ENCODE data around the gene GNA15. TPM values are rescaled to one million over a fixed set of nuclear protein-coding genes. Genes with fewer than 3 reads are reported as not detected.

The GNA15 gene
- polyA plus RNA-seq, 3 donors, result 38.7 to 45.0 (median 41.3) TPM

- H2AFZ ChIP-seq (ENCODE audit: insufficient read depth, low read depth, low read length, poor library complexity, severe bottlenecking), result peak overlapping the region; percentile 47
- peaks cover 29 to 77% (median 49%) of the 10 kb centered on the region in 3 donors for H3K27me3 Mint-ChIP-seq (ENCODE audit: low read depth in 3 of 3)
- peaks cover 2 to 5% of the 10 kb centered on the region in 2 donors for H3K36me3 Mint-ChIP-seq
- H3K9me3 ChIP-seq (replicated peaks in 1 of 2; ENCODE audit: control insufficient read depth in 1 of 2, insufficient read depth in 1 of 2, low read length in 2 of 2), result peaks cover 0 to 5% of the 10 kb centered on the region in 2 donors
- peak; percentile 41 to 55 (median 52) for DNase-seq
- no peaks in the 10 kb centered on the region for H3K79me2 ChIP-seq (ENCODE audit: insufficient read depth, low read length)
- peak overlapping the region in 2 of 3 experiments; percentile 20 to 67 for H3K4me3 ChIP-seq (replicated peaks in 1 of 3; ENCODE audit: low read depth in 2 of 3, low read length in 3 of 3)
- peaks cover 31% of the 10 kb centered on the region for H3K4me1 Mint-ChIP-seq
- peak overlapping the region; percentile 76 for H3K4me2 ChIP-seq (replicated peaks; ENCODE audit: extremely low read depth, low read length, poor library complexity, severe bottlenecking)
- WGBS (ENCODE audit: insufficient coverage), result 42% methylated on average over 39 of the region's 40 CpGs
- no peak overlapping the region for H3K27ac ChIP-seq (ENCODE audit: low read depth in 1 of 2, low read length in 2 of 2)
- intact Hi-C loops (cut with micrococcal nuclease), result no loop called here
- H3K4me1 ChIP-seq (ENCODE audit: control insufficient read depth in 1 of 2, insufficient read depth in 2 of 2, low read length in 2 of 2), result peaks cover 31 to 36% of the 10 kb centered on the region in 2 donors
- H4K20me1 ChIP-seq (ENCODE audit: insufficient read depth, low read length), result peaks cover 41% of the 10 kb centered on the region
- no peaks in the 10 kb centered on the region for H3K36me3 ChIP-seq (replicated peaks in 1 of 2; ENCODE audit: control insufficient read depth in 1 of 2, insufficient read depth in 2 of 2, low read length in 2 of 2)
- H3K4me3 Mint-ChIP-seq, result peak overlapping the region; percentile 83 to 99
- peak overlapping the region; percentile 38 for H3K9ac ChIP-seq (ENCODE audit: insufficient read depth, low read length, poor library complexity, severe bottlenecking)
- peaks cover 10 to 63% of the 10 kb centered on the region in 2 donors for H3K27me3 ChIP-seq (ENCODE audit: control insufficient read depth in 2 of 2, insufficient read depth in 2 of 2, low read length in 2 of 2)
- H3K9me3 Mint-ChIP-seq, result peaks cover 0 to 15% (median 6%) of the 10 kb centered on the region in 7 donors
- TF ChIP-seq CTCF (IDR thresholded peaks at IDR 0.05), result no peak
- peak overlapping the region in 4 of 7 donors; percentile 4 to 34 (median 16) for H3K27ac Mint-ChIP-seq
Observed at GRCh38 chr19:3098515-3099346, 37.1 kb upstream of the GNA15 start.

- H3K9me3 Mint-ChIP-seq, result peaks cover 0 to 15% (median 6%) of the 10 kb centered on the region in 7 donors
- H3K4me3 Mint-ChIP-seq, result peak overlapping the region; percentile 83 to 99
- intact Hi-C loops (cut with micrococcal nuclease), result loop anchor here (5.0 to 10.0 kb wide), 2 partner anchors 137 to 145 kb away; no protein-coding TSS in a partner anchor
- no peak for TF ChIP-seq CTCF (IDR thresholded peaks at IDR 0.05)
- H4K20me1 ChIP-seq (ENCODE audit: insufficient read depth, low read length), result peaks cover 47% of the 10 kb centered on the region
- H3K9ac ChIP-seq (ENCODE audit: insufficient read depth, low read length, poor library complexity, severe bottlenecking), result peak overlapping the region; percentile 38
- peaks cover 0 to 5% of the 10 kb centered on the region in 2 donors for H3K9me3 ChIP-seq (replicated peaks in 1 of 2; ENCODE audit: control insufficient read depth in 1 of 2, insufficient read depth in 1 of 2, low read length in 2 of 2)
- H3K36me3 ChIP-seq (replicated peaks in 1 of 2; ENCODE audit: control insufficient read depth in 1 of 2, insufficient read depth in 2 of 2, low read length in 2 of 2), result no peaks in the 10 kb centered on the region
- peaks cover 2 to 5% of the 10 kb centered on the region in 2 donors for H3K36me3 Mint-ChIP-seq
- H3K27me3 ChIP-seq (ENCODE audit: control insufficient read depth in 2 of 2, insufficient read depth in 2 of 2, low read length in 2 of 2), result peaks cover 10 to 62% of the 10 kb centered on the region in 2 donors
- H3K4me1 ChIP-seq (ENCODE audit: control insufficient read depth in 1 of 2, insufficient read depth in 2 of 2, low read length in 2 of 2), result peaks cover 37 to 43% of the 10 kb centered on the region in 2 donors
- no peak for DNase-seq
- H3K27ac ChIP-seq (ENCODE audit: low read depth in 1 of 2, low read length in 2 of 2), result no peak overlapping the region
- peak overlapping the region in 2 of 3 experiments; percentile 20 to 67 for H3K4me3 ChIP-seq (replicated peaks in 1 of 3; ENCODE audit: low read depth in 2 of 3, low read length in 3 of 3)
- peak overlapping the region; percentile 76 for H3K4me2 ChIP-seq (replicated peaks; ENCODE audit: extremely low read depth, low read length, poor library complexity, severe bottlenecking)
- H3K27ac Mint-ChIP-seq, result no peak overlapping the region
- 97% methylated on average over 27 of the region's 29 CpGs for whole genome bisulfite sequencing (ENCODE audit: insufficient coverage)
- peaks cover 28 to 76% (median 53%) of the 10 kb centered on the region in 3 donors for H3K27me3 Mint-ChIP-seq (ENCODE audit: low read depth in 3 of 3)
- peak overlapping the region; percentile 47 for H2AFZ ChIP-seq (ENCODE audit: insufficient read depth, low read depth, low read length, poor library complexity, severe bottlenecking)
- H3K79me2 ChIP-seq (ENCODE audit: insufficient read depth, low read length), result no peaks in the 10 kb centered on the region
- peaks cover 36% of the 10 kb centered on the region for H3K4me1 Mint-ChIP-seq
Observed at GRCh38 chr19:3099347-3100145, 36.3 kb upstream of the GNA15 start.
